T-cell (primary cell): ENCODE data around the gene BTD. TPM values are rescaled to one million over a fixed set of nuclear protein-coding genes. Genes with fewer than 3 reads are reported as not detected.

ENCODE experiments used
- ATAC-seq, 4 experiments: fragments of 200-7000 bp in 3 of 4; fragments of 150-1000 bp in 1 of 4; cut with Tn5 transposase; replicated peaks in 1 of 4; 1 replicate in 3 of 4; 2 replicates in 1 of 4; pipeline ENCODE4 v1.10.0; 2021; ENCODE audit warnings: moderate library complexity in 3 of 4, mild to moderate bottlenecking in 2 of 4, moderate number of reproducible peaks in 1 of 4
- CTCF ChIA-PET, 2 donors: fragments of 300-600 bp; sonication (Branson Sonifier 250); formaldehyde crosslinking; loops; one replicate each; lab custom pipeline; 2022; ENCODE audit warnings: antibody characterized with exemption in 2 of 2; lab: Charles Lee
- POLR2A ChIA-PET, 2 donors: fragments of 300-600 bp; sonication (Branson Sonifier 250); formaldehyde crosslinking; loops; one replicate each; lab custom pipeline; 2022; ENCODE audit warnings: antibody characterized with exemption in 2 of 2; lab: Charles Lee
- DNase-seq, 35 experiments: peaks; one replicate each; pipeline versions ENCODE4 v3.0.0 to v3.0.0-alpha.2; 2013 to 2023
- H3K27ac ChIP-seq: one replicate; pipeline ENCODE4 v1.5.1; 2013; ENCODE audit warnings: low read length
- H3K27me3 ChIP-seq, 2 experiments: replicated peaks in 1 of 2; 1 replicate in 1 of 2; 2 replicates in 1 of 2; pipeline versions ENCODE4 v1.6.1 to v1.7.0; 2013; ENCODE audit warnings: low read length in 1 of 2, mixed read lengths in 1 of 2; ENCODE audit not compliant: control insufficient read depth in 2 of 2, insufficient read depth in 2 of 2; ENCODE audit errors: extremely low read depth in 1 of 2
- H3K36me3 ChIP-seq, 2 donors: 1 replicate in 1 of 2; 2 replicates in 1 of 2; pipeline versions ENCODE4 v1.6.1 to v1.7.0; 2013; ENCODE audit warnings: low read length in 1 of 2; ENCODE audit not compliant: control insufficient read depth in 2 of 2, insufficient read depth in 1 of 2; ENCODE audit errors: extremely low read depth in 1 of 2
- H3K4me1 ChIP-seq, 2 experiments: 1 replicate in 1 of 2; 2 replicates in 1 of 2; pipeline versions ENCODE4 v1.6.1 to v1.7.0; 2013; ENCODE audit warnings: low read length in 2 of 2, mixed read lengths in 1 of 2; ENCODE audit not compliant: insufficient read depth in 2 of 2, control insufficient read depth in 1 of 2; ENCODE audit errors: extremely low read depth in 1 of 2
- H3K4me3 ChIP-seq, 2 donors: 1 replicate in 1 of 2; 2 replicates in 1 of 2; pipeline versions ENCODE4 v1.5.1 to v1.7.0; 2013; ENCODE audit warnings: mild to moderate bottlenecking in 2 of 2, low read length in 1 of 2, moderate library complexity in 1 of 2; ENCODE audit not compliant: control insufficient read depth in 1 of 2; ENCODE audit errors: extremely low read depth in 1 of 2
- H3K9me3 ChIP-seq: 2 replicates; pipeline ENCODE4 v1.7.0; 2013
- H3K27ac Mint-ChIP-seq, 2 donors: one replicate each; pipeline ENCODE4 v1.8.0; 2020 to 2021; ENCODE audit warnings: mild to moderate bottlenecking in 2 of 2, mixed read lengths in 2 of 2
- H3K27me3 Mint-ChIP-seq, 2 donors: one replicate each; pipeline ENCODE4 v1.8.0; 2021 to 2022; ENCODE audit warnings: mixed read lengths in 2 of 2
- H3K36me3 Mint-ChIP-seq: one replicate; pipeline ENCODE4 v1.8.0; 2021; ENCODE audit warnings: mixed read lengths
- H3K4me1 Mint-ChIP-seq, 3 donors: one replicate each; pipeline ENCODE4 v1.8.0; 2020 to 2022; ENCODE audit warnings: mixed read lengths in 3 of 3, mild to moderate bottlenecking in 1 of 3
- H3K4me3 Mint-ChIP-seq, 3 donors: one replicate each; pipeline ENCODE4 v1.8.0; 2020 to 2022; ENCODE audit warnings: mild to moderate bottlenecking in 3 of 3, mixed read lengths in 3 of 3, moderate library complexity in 3 of 3
- H3K9me3 Mint-ChIP-seq, 3 donors: one replicate each; pipeline ENCODE4 v1.8.0; 2020 to 2022; ENCODE audit warnings: mixed read lengths in 3 of 3
- WGBS: methylation state at CpG from one replicate; pipeline ENCODE4 v1.1.5; 2013; ENCODE audit warnings: missing lambda C conversion rate; ENCODE audit not compliant: insufficient coverage; 5-methylcytosine and 5-hydroxymethylcytosine counted together
- total RNA-seq, 35 experiments: library from RNA in 6 of 35; stranded (reverse) in 6 of 35; fragments of 120-200 nt in 1 of 35; gene quantifications; one replicate each; pipeline versions ENCODE4 v1.2.1 to v1.2.4 and lab custom pipeline; 2013 to 2026

BTD gene
- total RNA-seq, 5 donors from 2014 or later (not counting 1 experiment from before 2014, with no cell fraction given): 14.5 to 19.0 (median 17.6) TPM

DNA sequence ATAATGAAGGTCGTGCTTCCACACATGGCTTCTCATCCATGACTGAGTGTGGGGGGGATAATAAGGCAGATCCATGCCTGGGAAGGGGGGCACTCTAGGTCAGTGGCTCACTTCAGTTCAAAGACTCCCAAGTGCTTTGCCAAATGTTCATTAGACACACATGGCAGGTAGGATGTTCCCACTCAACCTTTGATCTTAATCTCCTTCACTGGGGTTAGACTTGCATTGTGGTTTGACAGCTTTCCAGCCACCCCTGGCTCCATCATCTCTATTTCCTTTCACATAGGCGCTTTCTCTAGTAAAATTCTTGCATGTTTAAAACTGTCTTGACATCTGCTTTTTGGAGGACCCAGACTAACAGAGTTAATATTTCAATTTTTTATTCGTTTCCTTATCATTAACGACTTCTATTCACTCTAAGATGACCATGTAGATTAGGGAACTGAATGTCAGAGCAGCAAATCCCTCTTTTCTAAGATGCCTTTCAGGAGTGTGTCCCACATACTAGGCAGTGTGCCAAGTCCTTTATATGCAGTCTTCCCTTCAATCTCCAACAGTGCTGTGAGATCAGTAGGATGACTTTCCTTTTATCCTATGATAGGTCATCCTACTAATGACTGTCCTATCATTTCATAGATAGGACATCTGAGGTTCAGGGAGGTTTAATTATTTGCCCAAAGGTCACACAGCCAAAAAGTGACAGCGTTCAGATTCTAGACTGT, 57.9 kb downstream of the BTD start:
- no peak for ATAC-seq
- H3K4me1 Mint-ChIP-seq: peaks cover 14 to 30% (median 17%) of the 10 kb centered on the region in 3 donors
- ChIA-PET CTCF (no interaction called here), POLR2A (no interaction called here)
- no peak for DNase-seq
- H3K36me3 ChIP-seq: no peaks in the 10 kb centered on the region
- H3K9me3 Mint-ChIP-seq: peaks cover 8 to 31% (median 9%) of the 10 kb centered on the region in 3 donors
- H3K27ac Mint-ChIP-seq: no peak overlapping the region
- peaks cover 0 to 5% of the 10 kb centered on the region in 2 donors for H3K27me3 Mint-ChIP-seq
- no peak overlapping the region for H3K4me3 Mint-ChIP-seq
- no peak overlapping the region for H3K4me3 ChIP-seq
- H3K36me3 Mint-ChIP-seq: peaks cover 31% of the 10 kb centered on the region
- no peaks in the 10 kb centered on the region for H3K9me3 ChIP-seq
- no peaks in the 10 kb centered on the region for H3K27me3 ChIP-seq
- peaks cover 2 to 3% of the 10 kb centered on the region in 2 experiments for H3K4me1 ChIP-seq
- WGBS: no CpG with 5 or more reads among the region's 5 CpGs
- H3K27ac ChIP-seq: no peak overlapping the region

DNA sequence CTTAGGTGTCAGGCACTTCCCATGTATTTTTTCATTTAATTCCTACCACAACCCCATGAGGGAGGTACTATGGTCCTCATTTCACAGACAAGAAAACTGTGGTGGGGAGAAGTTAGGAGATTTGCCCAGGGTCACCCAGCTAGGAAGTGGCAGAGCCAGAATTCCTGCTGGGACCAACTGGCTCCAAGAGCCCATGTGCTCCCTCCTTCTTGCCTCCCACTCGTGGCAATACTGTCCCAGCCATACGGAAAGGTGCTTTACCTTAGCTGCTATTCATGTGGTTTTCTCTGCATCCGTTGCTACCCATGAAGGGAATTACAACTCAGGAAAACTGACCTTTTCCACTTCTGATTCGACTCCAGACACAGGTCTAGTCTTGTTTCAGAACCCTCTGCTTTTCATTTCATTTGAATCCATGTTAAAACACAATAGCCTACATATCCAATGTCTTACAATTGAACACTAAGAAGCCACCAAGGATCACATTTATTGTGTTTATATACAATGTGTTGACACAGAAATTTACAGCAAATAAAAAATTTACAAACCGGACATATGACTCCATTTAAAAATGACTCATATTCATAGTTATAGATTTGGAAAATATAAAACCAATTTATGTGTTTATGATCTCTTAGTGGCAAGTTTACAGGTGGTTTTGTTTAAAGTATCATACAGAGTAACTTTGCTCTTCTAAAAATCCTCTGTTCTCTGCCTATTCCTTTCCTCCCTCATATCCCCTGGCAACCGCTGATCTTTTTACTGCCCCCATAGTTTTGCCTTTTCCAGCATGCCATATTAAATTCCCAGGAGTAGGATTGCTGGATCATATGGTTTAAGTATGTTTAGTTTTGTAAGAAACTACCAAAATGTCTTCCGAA, 58.8 kb downstream of the BTD start:
- H3K27ac ChIP-seq: no peak overlapping the region
- H3K36me3 ChIP-seq: no peaks in the 10 kb centered on the region
- WGBS: 69% methylated on average over 4 of the region's 7 CpGs
- ATAC-seq: no peak
- peaks cover 14 to 32% (median 17%) of the 10 kb centered on the region in 3 donors for H3K4me1 Mint-ChIP-seq
- no peak overlapping the region for H3K4me3 Mint-ChIP-seq
- peaks cover 32% of the 10 kb centered on the region for H3K36me3 Mint-ChIP-seq
- H3K9me3 ChIP-seq: no peaks in the 10 kb centered on the region
- ChIA-PET POLR2A (no interaction called here), CTCF (no interaction called here)
- peaks cover 8 to 27% (median 9%) of the 10 kb centered on the region in 3 donors for H3K9me3 Mint-ChIP-seq
- no peak overlapping the region for H3K4me3 ChIP-seq
- H3K27me3 Mint-ChIP-seq: peaks cover 0 to 5% of the 10 kb centered on the region in 2 donors
- H3K27ac Mint-ChIP-seq: no peak overlapping the region
- H3K27me3 ChIP-seq: no peaks in the 10 kb centered on the region
- peaks cover 2 to 3% of the 10 kb centered on the region in 2 experiments for H3K4me1 ChIP-seq
- DNase-seq: no peak

DNA sequence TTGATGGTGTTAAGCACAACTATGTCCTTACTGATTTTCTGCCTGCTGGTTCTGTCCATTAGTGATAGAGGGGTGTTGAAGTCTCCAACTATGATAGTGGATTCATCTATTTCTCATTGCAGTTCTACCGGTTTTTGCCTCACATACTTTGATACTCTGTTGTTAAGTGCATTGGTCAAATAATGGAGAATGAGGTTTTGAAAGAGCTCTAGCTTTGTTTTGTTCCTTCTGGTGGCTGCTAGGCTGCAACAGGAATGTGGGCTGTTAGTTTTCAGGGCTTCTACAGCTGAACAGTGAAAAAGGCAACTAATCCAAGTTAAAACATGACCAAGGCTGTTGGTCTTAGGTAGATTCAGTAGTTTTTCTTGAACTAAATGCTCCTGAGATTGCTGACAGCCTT, 62.6 kb downstream of the BTD start:
- peaks cover 0 to 5% of the 10 kb centered on the region in 2 donors for H3K27me3 Mint-ChIP-seq
- Histone ChIP-seq H3K36me3 (no peaks in the 10 kb centered on the region), H3K27me3 (no peaks in the 10 kb centered on the region), H3K9me3 (no peaks in the 10 kb centered on the region), H3K27ac (no peak overlapping the region), H3K4me1 (peaks cover 7 to 8% of the 10 kb centered on the region in 2 experiments), H3K4me3 (no peak overlapping the region)
- H3K9me3 Mint-ChIP-seq: peaks cover 0 to 6% (median 3%) of the 10 kb centered on the region in 3 donors
- ChIA-PET CTCF (no interaction called here), POLR2A (no interaction called here)
- WGBS: no CpG with 5 or more reads among the region's 1 CpG
- ATAC-seq (no peak), DNase-seq (no peak)
- H3K4me3 Mint-ChIP-seq: no peak overlapping the region
- peaks cover 31 to 48% (median 39%) of the 10 kb centered on the region in 3 donors for H3K4me1 Mint-ChIP-seq
- peaks cover 33% of the 10 kb centered on the region for H3K36me3 Mint-ChIP-seq
- H3K27ac Mint-ChIP-seq: no peak overlapping the region

- peaks cover 5 to 6% of the 10 kb centered on the region in 2 experiments for H3K4me1 ChIP-seq
- ChIA-PET CTCF (no interaction called here), POLR2A (no interaction called here)
- 100% methylated on average over 2 of the region's 5 CpGs for WGBS
- no peak overlapping the region for H3K27ac ChIP-seq
- H3K9me3 ChIP-seq: no peaks in the 10 kb centered on the region
- no peak overlapping the region for H3K27ac Mint-ChIP-seq
- H3K36me3 ChIP-seq: peaks cover 0 to 9% of the 10 kb centered on the region in 2 donors
- no peak for DNase-seq
- H3K36me3 Mint-ChIP-seq: peaks cover 37% of the 10 kb centered on the region
- no peak for ATAC-seq
- H3K27me3 Mint-ChIP-seq: peaks cover 0 to 5% of the 10 kb centered on the region in 2 donors
- H3K4me1 Mint-ChIP-seq: peaks cover 18 to 35% (median 26%) of the 10 kb centered on the region in 3 donors
- no peaks in the 10 kb centered on the region for H3K27me3 ChIP-seq
- no peak overlapping the region for H3K4me3 ChIP-seq
- H3K9me3 Mint-ChIP-seq: peaks cover 0 to 6% (median 3%) of the 10 kb centered on the region in 3 donors
- H3K4me3 Mint-ChIP-seq: no peak overlapping the region
Measured at GRCh38 chr3:15665510-15666150, 64.1 kb downstream of the BTD start.

DNA sequence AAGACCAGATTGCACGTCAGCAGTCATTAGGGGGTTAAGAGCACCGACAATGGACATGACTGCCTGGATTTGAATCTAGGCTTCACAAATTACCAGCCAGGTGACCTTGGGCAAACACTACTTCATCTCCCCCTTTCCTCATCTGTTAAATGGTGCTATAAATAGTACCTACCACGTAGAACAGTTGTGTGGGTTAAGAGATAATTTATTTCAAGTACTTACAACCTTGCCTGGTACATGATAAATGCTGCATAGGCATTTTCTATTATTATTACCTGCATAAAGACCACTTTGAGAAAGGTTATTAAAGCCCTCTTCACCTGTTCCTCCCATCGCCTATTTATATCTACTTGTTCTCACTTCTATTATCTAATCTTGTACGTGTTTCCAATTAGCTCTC, 64.7 kb downstream of the BTD start:
- DNase-seq: no peak
- no peak for ATAC-seq
- Histone ChIP-seq H3K4me3 (no peak overlapping the region), H3K4me1 (peaks cover 5 to 6% of the 10 kb centered on the region in 2 experiments), H3K27ac (no peak overlapping the region), H3K27me3 (no peaks in the 10 kb centered on the region), H3K36me3 (peaks cover 0 to 11% of the 10 kb centered on the region in 2 donors), H3K9me3 (no peaks in the 10 kb centered on the region)
- no peak overlapping the region for H3K4me3 Mint-ChIP-seq
- ChIA-PET POLR2A (no interaction called here), CTCF (no interaction called here)
- peaks cover 0 to 6% (median 3%) of the 10 kb centered on the region in 3 donors for H3K9me3 Mint-ChIP-seq
- H3K27ac Mint-ChIP-seq: no peak overlapping the region
- peaks cover 0 to 5% of the 10 kb centered on the region in 2 donors for H3K27me3 Mint-ChIP-seq
- H3K36me3 Mint-ChIP-seq: peaks cover 42% of the 10 kb centered on the region
- WGBS: 94% methylated on average over 2 of the region's 5 CpGs
- peaks cover 18 to 31% (median 25%) of the 10 kb centered on the region in 3 donors for H3K4me1 Mint-ChIP-seq

DNA sequence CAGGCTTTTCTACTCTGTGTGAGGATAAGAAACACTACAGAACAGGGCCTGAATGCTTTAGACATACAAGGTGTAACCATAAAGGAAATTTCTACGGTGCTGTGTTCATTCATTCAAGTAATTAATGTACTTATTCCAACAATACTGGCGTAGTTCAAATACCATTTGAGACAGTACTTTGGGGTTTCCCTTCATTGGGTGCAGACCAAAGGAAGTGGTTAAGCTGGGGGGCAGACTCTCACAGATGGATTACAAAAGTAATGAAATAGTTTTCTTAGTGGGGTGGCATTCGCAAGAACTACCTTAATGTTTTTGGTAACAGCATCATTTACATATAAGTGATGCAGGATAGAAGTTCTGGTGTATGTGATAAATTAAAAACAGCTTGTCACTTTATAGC, 65.9 kb downstream of the BTD start:
- ChIA-PET POLR2A (no interaction called here), CTCF (interaction anchor here in 1 of 2 donors (0.7 to 1.2 kb wide), 2 partner anchors 20 to 37 kb away, joined by 3 to 5 read pairs; no protein-coding TSS in a partner anchor)
- Histone ChIP-seq H3K36me3 (peaks cover 0 to 13% of the 10 kb centered on the region in 2 donors), H3K27me3 (no peaks in the 10 kb centered on the region), H3K9me3 (no peaks in the 10 kb centered on the region), H3K27ac (no peak overlapping the region), H3K4me3 (no peak overlapping the region), H3K4me1 (peaks cover 5 to 6% of the 10 kb centered on the region in 2 experiments)
- Mint-ChIP-seq H3K4me1 (peaks cover 18 to 25% (median 22%) of the 10 kb centered on the region in 3 donors), H3K36me3 (peaks cover 44% of the 10 kb centered on the region), H3K27me3 (no peaks in the 10 kb centered on the region), H3K4me3 (peak overlapping the region in 1 of 3 donors; percentile 18), H3K9me3 (peaks cover 0 to 1% (median 0%) of the 10 kb centered on the region in 3 donors), H3K27ac (peak overlapping the region in 1 of 2 donors; percentile 27)
- ATAC-seq (peak; percentile 73 to 98 (median 80)), DNase-seq (peak in 30 of 35 experiments; percentile 5 to 73 (median 37))
- no CpG with 5 or more reads among the region's 3 CpGs for WGBS
